HL-60 (cell line): ENCODE results near the gene CEP162.

ENCODE experiments used
- DNase-seq, 2 experiments: peaks; one replicate each; pipeline ENCODE4 v3.0.0-alpha.2; 2010 to 2020; ENCODE audit warnings: low read depth in 1 of 2, low spot score in 1 of 2
- H3K27ac ChIP-seq: fragments of 250-450 bp; sonication (Bioruptor Pico); replicated peaks from 2 replicates; pipeline ENCODE4 v1.5.1; 2020; ENCODE audit warnings: mild to moderate bottlenecking, moderate library complexity
- H3K27me3 ChIP-seq: fragments of 250-450 bp; sonication (Bioruptor Pico); 2 replicates; pipeline ENCODE4 v1.5.1; 2021; ENCODE audit warnings: mild to moderate bottlenecking, moderate library complexity; ENCODE audit not compliant: insufficient read depth, poor library complexity, severe bottlenecking
- H3K4me3 ChIP-seq: replicated peaks from 2 replicates; pipeline ENCODE4 v1.5.1; 2011; ENCODE audit warnings: mild to moderate bottlenecking, control low read depth, low read length; ENCODE audit not compliant: insufficient read depth
- GABPA ChIP-seq: IDR thresholded peaks from 2 replicates; pipeline ENCODE4 v1.6.1; 2012; ENCODE audit warnings: low read depth
- POLR2AphosphoS5 ChIP-seq: IDR thresholded peaks from 2 replicates; pipeline ENCODE4 v1.6.1; 2012; ENCODE audit warnings: low read depth
- SPI1 ChIP-seq: IDR thresholded peaks from 2 replicates; pipeline ENCODE4 v1.6.1; 2012; ENCODE audit warnings: low read depth, mild to moderate bottlenecking, borderline replicate concordance
- TF ChIP-seq, protein P1 (sequence below): IDR thresholded peaks from 2 replicates; pipeline ENCODE4 v1.6.1; 2012; ENCODE audit warnings: low read depth; ENCODE audit not compliant: insufficient replicate concordance
- TF ChIP-seq, protein P2 (sequence below): IDR thresholded peaks from one replicate; pipeline ENCODE4 v1.5.1; 2011; ENCODE audit warnings: low read length, control low read depth, inconsistent platforms; ENCODE audit not compliant: insufficient read depth

Gene CEP162

DNA sequence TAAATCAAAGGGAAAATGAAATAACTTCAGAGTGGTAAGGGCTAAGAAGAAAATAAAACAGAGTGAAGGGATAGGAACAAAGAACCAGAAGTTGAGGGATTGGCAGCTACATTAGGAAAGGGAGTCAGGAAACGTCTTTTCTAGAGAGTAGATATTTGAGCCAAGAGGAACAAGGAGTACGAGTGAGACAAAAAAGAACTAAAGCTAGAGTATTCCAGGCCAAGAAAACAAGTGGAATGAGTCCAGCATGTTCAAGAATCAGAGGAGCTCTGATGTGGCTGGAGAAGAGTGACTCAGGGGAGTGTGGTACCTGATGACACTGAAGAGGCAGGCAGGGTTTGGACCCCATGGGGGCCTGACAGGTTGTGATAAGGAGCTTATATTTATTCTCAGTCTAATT, 66.3 kb downstream of the CEP162 start:
- Histone ChIP-seq H3K27me3 (no peaks in the 10 kb centered on the region), H3K4me3 (no peak overlapping the region), H3K27ac (no peak overlapping the region)
- DNase-seq = no peak
- TF ChIP-seq, protein P1, sequence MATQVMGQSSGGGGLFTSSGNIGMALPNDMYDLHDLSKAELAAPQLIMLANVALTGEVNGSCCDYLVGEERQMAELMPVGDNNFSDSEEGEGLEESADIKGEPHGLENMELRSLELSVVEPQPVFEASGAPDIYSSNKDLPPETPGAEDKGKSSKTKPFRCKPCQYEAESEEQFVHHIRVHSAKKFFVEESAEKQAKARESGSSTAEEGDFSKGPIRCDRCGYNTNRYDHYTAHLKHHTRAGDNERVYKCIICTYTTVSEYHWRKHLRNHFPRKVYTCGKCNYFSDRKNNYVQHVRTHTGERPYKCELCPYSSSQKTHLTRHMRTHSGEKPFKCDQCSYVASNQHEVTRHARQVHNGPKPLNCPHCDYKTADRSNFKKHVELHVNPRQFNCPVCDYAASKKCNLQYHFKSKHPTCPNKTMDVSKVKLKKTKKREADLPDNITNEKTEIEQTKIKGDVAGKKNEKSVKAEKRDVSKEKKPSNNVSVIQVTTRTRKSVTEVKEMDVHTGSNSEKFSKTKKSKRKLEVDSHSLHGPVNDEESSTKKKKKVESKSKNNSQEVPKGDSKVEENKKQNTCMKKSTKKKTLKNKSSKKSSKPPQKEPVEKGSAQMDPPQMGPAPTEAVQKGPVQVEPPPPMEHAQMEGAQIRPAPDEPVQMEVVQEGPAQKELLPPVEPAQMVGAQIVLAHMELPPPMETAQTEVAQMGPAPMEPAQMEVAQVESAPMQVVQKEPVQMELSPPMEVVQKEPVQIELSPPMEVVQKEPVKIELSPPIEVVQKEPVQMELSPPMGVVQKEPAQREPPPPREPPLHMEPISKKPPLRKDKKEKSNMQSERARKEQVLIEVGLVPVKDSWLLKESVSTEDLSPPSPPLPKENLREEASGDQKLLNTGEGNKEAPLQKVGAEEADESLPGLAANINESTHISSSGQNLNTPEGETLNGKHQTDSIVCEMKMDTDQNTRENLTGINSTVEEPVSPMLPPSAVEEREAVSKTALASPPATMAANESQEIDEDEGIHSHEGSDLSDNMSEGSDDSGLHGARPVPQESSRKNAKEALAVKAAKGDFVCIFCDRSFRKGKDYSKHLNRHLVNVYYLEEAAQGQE = no peak
- TF ChIP-seq GABPA = no peak
- TF ChIP-seq SPI1 = no peak
- TF ChIP-seq, protein P2, sequence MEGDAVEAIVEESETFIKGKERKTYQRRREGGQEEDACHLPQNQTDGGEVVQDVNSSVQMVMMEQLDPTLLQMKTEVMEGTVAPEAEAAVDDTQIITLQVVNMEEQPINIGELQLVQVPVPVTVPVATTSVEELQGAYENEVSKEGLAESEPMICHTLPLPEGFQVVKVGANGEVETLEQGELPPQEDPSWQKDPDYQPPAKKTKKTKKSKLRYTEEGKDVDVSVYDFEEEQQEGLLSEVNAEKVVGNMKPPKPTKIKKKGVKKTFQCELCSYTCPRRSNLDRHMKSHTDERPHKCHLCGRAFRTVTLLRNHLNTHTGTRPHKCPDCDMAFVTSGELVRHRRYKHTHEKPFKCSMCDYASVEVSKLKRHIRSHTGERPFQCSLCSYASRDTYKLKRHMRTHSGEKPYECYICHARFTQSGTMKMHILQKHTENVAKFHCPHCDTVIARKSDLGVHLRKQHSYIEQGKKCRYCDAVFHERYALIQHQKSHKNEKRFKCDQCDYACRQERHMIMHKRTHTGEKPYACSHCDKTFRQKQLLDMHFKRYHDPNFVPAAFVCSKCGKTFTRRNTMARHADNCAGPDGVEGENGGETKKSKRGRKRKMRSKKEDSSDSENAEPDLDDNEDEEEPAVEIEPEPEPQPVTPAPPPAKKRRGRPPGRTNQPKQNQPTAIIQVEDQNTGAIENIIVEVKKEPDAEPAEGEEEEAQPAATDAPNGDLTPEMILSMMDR = no peak
- no peak for TF ChIP-seq POLR2AphosphoS5

DNA sequence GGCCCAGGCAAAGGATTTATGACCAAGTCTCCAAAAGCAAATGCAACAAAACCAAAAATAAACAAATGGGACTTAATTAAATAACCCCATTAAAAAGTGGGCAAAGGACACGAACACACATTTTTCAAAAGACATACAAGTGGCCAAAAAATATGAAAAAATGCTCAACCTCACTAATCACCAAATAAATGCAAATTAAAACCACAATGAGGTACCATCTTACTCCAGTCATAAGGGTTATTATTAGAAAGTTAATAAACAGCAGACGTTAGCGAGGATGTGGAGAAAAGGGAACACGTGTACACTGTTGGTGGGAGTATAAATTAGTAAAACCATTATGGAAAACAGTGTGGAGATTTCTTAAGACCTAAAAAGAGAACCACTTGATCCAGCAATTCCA, 71.1 kb downstream of the CEP162 start:
- TF ChIP-seq, protein P1 = no peak
- TF ChIP-seq SPI1 (no peak), POLR2AphosphoS5 (no peak), GABPA (no peak)
- TF ChIP-seq, protein P2 = no peak
- Histone ChIP-seq H3K27me3 (no peaks in the 10 kb centered on the region), H3K27ac (no peak overlapping the region), H3K4me3 (no peak overlapping the region)
- no peak for DNase-seq

DNA sequence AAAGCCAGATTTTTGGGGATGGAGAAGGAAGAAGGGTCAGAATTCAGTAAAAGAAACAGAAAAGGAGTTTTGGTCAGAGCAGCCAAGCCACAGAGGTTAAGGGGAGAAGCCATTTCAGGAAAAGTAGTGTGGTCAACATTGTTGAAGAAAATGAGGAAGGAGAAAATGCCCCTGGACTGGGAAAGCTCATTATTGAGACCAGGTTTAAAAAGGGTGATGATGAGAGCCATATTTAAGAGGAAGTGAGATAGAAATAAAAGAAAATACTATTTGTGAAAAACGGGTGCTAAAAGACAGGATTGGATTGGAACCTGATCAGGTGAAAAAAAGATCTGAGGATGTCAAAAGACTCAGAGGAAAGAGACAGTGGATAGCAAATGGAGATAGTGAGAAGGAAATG, 75.8 kb downstream of the CEP162 start:
- Histone ChIP-seq H3K27ac (no peak overlapping the region), H3K4me3 (no peak overlapping the region), H3K27me3 (no peaks in the 10 kb centered on the region)
- DNase-seq = no peak
- TF ChIP-seq, protein P2 = no peak
- TF ChIP-seq, protein P1 = no peak
- peak; percentile 50; the same call in 1 of the 2 replicates for TF ChIP-seq SPI1
